Measurements from ENCODE around the gene EDDM3A. TPM values are rescaled to one million over a fixed set of nuclear protein-coding genes. Genes with fewer than 3 reads are reported as not detected.

EDDM3A gene
- total RNA-seq: not detected in 2 replicates

GRCh38 chr14:20745571-20746358 is at the start of gene EDDM3A:
TSS of gene EDDM3A (plus strand) at chr14:20745887. CDS start at chr14:20747581, 1,694 bp downstream.

Other genes with a start within 250 kb of the EDDM3A start
- gene RNASE10, start 240.3 kb upstream of the EDDM3A start, total RNA-seq: 0.48 and 4.2 TPM in 2 replicates
- not detected in 2 replicates for gene RNASE9, start 184.8 kb upstream of the EDDM3A start, total RNA-seq
- gene RNASE11, start 157.9 kb upstream of the EDDM3A start, total RNA-seq: not detected in 2 replicates
- not detected in 2 replicates for gene RNASE12, start 154.5 kb upstream of the EDDM3A start, total RNA-seq
- gene OR6S1, start 104.2 kb upstream of the EDDM3A start, total RNA-seq: not detected in 2 replicates
- 6.4 and 20.9 TPM in 2 replicates for gene RNASE4, start 61.3 kb upstream of the EDDM3A start, total RNA-seq
- 3.8 and 7.8 TPM in 2 replicates for gene ANG, start 57.1 kb upstream of the EDDM3A start, total RNA-seq
- gene EDDM3B, start 22.5 kb downstream of the EDDM3A start, total RNA-seq: not detected in 2 replicates
- 0.38 and 0.65 TPM in 2 replicates for gene RNASE6, start 35.4 kb downstream of the EDDM3A start, total RNA-seq
- 34.0 and 52.4 TPM in 2 replicates for gene RNASE1, start 57.0 kb downstream of the EDDM3A start, total RNA-seq
- gene RNASE3, start 145.5 kb downstream of the EDDM3A start, total RNA-seq: not detected in 2 replicates
- gene RNASE2, start 209.6 kb downstream of the EDDM3A start, total RNA-seq: not detected in 2 replicates
- 38.2 and 48.1 TPM in 2 replicates for gene METTL17, start 244.1 kb downstream of the EDDM3A start, total RNA-seq

Measured in vein endothelial cell (primary cell).